Duodenal mucosa (tissue), 2 donors: ENCODE measurements around the gene P3H2.

Source experiments
- H3K27ac ChIP-seq: one replicate; pipeline ENCODE4 v1.7.0; 2013; ENCODE audit warnings: low read depth, low read length
- H3K27me3 ChIP-seq, 2 donors: one replicate each; pipeline ENCODE4 v1.7.0; 2013; ENCODE audit warnings: low read length in 2 of 2, control low read depth in 1 of 2; ENCODE audit not compliant: insufficient read depth in 2 of 2, control insufficient read depth in 1 of 2
- H3K36me3 ChIP-seq, 2 donors: one replicate each; pipeline ENCODE4 v1.7.0; 2013; ENCODE audit warnings: low read length in 2 of 2, control low read depth in 1 of 2; ENCODE audit not compliant: insufficient read depth in 2 of 2, control insufficient read depth in 1 of 2
- H3K4me1 ChIP-seq, 2 donors: one replicate each; pipeline ENCODE4 v1.7.0; 2013; ENCODE audit warnings: low read length in 2 of 2, control low read depth in 1 of 2; ENCODE audit not compliant: insufficient read depth in 2 of 2, control insufficient read depth in 1 of 2
- H3K4me3 ChIP-seq, 2 donors: one replicate each; pipeline ENCODE4 v1.7.0; 2013; ENCODE audit warnings: low read length in 2 of 2, low read depth in 1 of 2
- H3K9ac ChIP-seq, 2 donors: one replicate each; pipeline ENCODE4 v1.7.0; 2013; ENCODE audit warnings: low read length in 2 of 2, low read depth in 1 of 2
- H3K9me3 ChIP-seq, 2 donors: one replicate each; pipeline ENCODE4 v1.7.0; 2013; ENCODE audit warnings: low read length in 2 of 2, control low read depth in 1 of 2; ENCODE audit not compliant: control insufficient read depth in 1 of 2

P3H2 gene

GRCh38 chr3:190010486-190010885, 110.2 kb downstream of the P3H2 start:
- H3K36me3 ChIP-seq = no peaks in the 10 kb centered on the region
- no peak overlapping the region for H3K27ac ChIP-seq
- H3K4me3 ChIP-seq = no peak overlapping the region
- H3K4me1 ChIP-seq = no peaks in the 10 kb centered on the region
- H3K9me3 ChIP-seq = no peaks in the 10 kb centered on the region
- H3K27me3 ChIP-seq = no peaks in the 10 kb centered on the region
- no peak overlapping the region for H3K9ac ChIP-seq

- Histone ChIP-seq H3K27ac (no peak overlapping the region), H3K27me3 (no peaks in the 10 kb centered on the region), H3K4me1 (no peaks in the 10 kb centered on the region), H3K36me3 (no peaks in the 10 kb centered on the region), H3K9me3 (no peaks in the 10 kb centered on the region), H3K4me3 (no peak overlapping the region), H3K9ac (no peak overlapping the region)
These were observed 111.1 kb downstream of the P3H2 start for GRCh38 chr3:190009614-190010013.

DNA sequence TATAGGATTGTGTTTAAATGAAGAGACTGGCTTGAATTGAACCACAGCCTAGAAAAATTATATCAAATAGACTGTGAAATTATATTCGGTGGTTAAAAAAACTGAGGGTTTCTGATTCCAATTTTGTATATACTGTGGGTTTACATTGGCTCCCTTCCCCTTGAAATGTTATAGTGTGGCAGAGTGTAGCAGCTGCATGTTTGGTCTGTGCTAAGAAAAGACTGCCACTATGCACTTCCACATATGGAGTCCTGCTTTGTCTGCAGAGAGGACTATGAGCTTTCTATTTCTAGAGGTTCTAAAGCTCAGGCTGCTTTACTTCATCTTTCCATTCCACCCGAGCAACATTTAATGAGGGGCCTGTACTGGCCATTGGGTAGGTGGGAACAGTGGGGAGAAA, 112.3 kb downstream of the P3H2 start:
- no peak overlapping the region for H3K27ac ChIP-seq
- H3K9me3 ChIP-seq = no peaks in the 10 kb centered on the region
- H3K4me3 ChIP-seq = no peak overlapping the region
- no peaks in the 10 kb centered on the region for H3K27me3 ChIP-seq
- no peaks in the 10 kb centered on the region for H3K4me1 ChIP-seq
- no peaks in the 10 kb centered on the region for H3K36me3 ChIP-seq
- H3K9ac ChIP-seq = no peak overlapping the region

- no peak overlapping the region for H3K9ac ChIP-seq
- no peaks in the 10 kb centered on the region for H3K9me3 ChIP-seq
- no peaks in the 10 kb centered on the region for H3K27me3 ChIP-seq
- H3K27ac ChIP-seq = no peak overlapping the region
- H3K36me3 ChIP-seq = no peaks in the 10 kb centered on the region
- H3K4me3 ChIP-seq = no peak overlapping the region
- H3K4me1 ChIP-seq = no peaks in the 10 kb centered on the region
These were observed 115.2 kb downstream of the P3H2 start for GRCh38 chr3:190005343-190006113.

DNA sequence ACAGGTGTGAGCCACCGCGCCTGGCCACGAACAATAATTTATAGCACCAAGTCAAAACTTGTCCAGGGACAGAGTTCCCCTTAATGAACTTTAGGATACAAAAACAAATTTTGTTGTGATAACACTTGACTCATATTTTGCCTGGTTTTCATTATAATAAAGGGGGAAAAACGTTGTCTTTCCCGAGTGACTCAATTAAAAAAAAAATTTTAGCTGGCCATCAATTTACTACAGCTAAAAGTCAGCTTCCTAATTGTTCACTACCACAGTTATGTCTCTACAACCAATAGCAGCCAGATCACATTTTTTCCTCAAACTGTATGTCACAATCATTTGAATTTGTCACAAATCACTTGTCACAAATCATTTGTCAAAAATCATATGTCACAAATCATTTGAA, 116.0 kb downstream of the P3H2 start:
- H3K36me3 ChIP-seq = no peaks in the 10 kb centered on the region
- H3K4me1 ChIP-seq = no peaks in the 10 kb centered on the region
- no peak overlapping the region for H3K4me3 ChIP-seq
- H3K27ac ChIP-seq = no peak overlapping the region
- no peaks in the 10 kb centered on the region for H3K9me3 ChIP-seq
- no peaks in the 10 kb centered on the region for H3K27me3 ChIP-seq
- no peak overlapping the region for H3K9ac ChIP-seq

GRCh38 chr3:190003681-190004123, 117.0 kb downstream of the P3H2 start:
- Histone ChIP-seq H3K4me1 (no peaks in the 10 kb centered on the region), H3K27me3 (no peaks in the 10 kb centered on the region), H3K4me3 (no peak overlapping the region), H3K9ac (no peak overlapping the region), H3K27ac (no peak overlapping the region), H3K36me3 (no peaks in the 10 kb centered on the region), H3K9me3 (no peaks in the 10 kb centered on the region)

DNA sequence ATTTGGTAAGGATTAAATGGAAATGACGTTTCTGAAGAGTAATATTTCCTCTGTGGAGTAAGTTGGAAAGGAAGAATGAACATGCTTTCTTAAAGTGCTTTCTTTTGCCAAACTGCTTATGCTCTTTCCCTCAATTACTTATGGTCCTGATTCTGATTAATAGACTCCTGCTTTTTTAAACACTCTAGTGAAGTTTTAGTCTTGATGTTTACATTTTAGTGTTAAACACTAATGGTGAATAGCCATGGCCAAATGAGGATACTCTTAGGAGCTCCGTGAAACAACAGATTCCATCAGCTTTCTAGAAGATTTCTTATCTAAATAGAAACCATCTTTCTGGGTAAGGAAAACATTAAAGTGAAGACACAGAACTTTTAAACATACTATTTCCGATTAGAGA, 117.6 kb downstream of the P3H2 start:
- Histone ChIP-seq H3K4me1 (no peaks in the 10 kb centered on the region), H3K36me3 (no peaks in the 10 kb centered on the region), H3K4me3 (no peak overlapping the region), H3K27me3 (no peaks in the 10 kb centered on the region), H3K27ac (no peak overlapping the region), H3K9me3 (no peaks in the 10 kb centered on the region), H3K9ac (no peak overlapping the region)

DNA sequence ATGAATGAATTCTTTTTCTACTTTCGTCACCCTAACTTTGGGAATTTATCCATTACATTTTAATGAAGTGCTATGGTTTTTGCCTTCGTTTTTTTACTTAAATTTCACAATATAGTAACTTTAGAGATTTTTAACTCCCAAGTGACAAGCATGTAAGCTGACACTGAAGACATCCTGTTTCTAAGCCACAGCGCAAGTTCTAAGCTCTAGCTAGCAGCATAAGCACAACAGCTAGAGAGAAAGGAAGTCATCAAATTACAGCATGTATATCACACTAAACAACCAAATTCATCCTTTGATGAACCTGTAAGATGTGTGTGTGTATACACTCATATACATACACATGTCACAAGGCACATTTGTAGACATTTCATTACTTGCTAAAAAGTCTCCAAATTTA, 119.3 kb downstream of the P3H2 start:
- Histone ChIP-seq H3K9ac (no peak overlapping the region), H3K36me3 (no peaks in the 10 kb centered on the region), H3K27me3 (no peaks in the 10 kb centered on the region), H3K27ac (no peak overlapping the region), H3K9me3 (no peaks in the 10 kb centered on the region), H3K4me1 (no peaks in the 10 kb centered on the region), H3K4me3 (no peak overlapping the region)

DNA sequence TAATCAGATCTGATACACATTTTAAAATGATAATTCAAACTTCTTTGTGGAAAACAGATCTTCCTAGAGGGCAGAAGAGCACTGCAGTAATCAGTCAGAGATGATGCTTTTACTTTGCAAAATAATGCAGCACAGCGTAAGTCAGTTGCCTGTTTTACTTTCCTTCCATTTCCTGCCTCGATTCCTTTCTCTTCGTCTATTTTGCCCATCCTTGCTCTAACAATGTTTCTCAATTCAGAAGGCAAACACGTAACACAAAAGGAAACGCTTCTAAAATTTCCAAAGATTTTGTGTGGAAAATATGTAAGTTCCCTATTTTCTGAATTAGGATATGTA, 119.9 kb downstream of the P3H2 start:
- Histone ChIP-seq H3K4me3 (no peak overlapping the region), H3K27me3 (no peaks in the 10 kb centered on the region), H3K27ac (no peak overlapping the region), H3K9me3 (no peaks in the 10 kb centered on the region), H3K4me1 (no peaks in the 10 kb centered on the region), H3K9ac (no peak overlapping the region), H3K36me3 (no peaks in the 10 kb centered on the region)

GRCh38 chr3:190000187-190000860, 120.4 kb downstream of the P3H2 start:
- H3K9me3 ChIP-seq = no peaks in the 10 kb centered on the region
- no peaks in the 10 kb centered on the region for H3K36me3 ChIP-seq
- H3K4me1 ChIP-seq = no peaks in the 10 kb centered on the region

More at GRCh38 chr3:190000187-190000860, 120.4 kb downstream of the P3H2 start:
- Histone ChIP-seq H3K9ac (no peak overlapping the region), H3K27me3 (no peaks in the 10 kb centered on the region), H3K4me3 (no peak overlapping the region), H3K27ac (no peak overlapping the region)
